Eye (tissue), 1 donor: ENCODE results near the gene NELFCD.
"Not testable (repeated sequence)": the region's sequence is repeated elsewhere in the genome, so short reads cannot be mapped to it uniquely, and the experiment has no call there.

Experiments used
- DNase-seq: peaks from one replicate; pipeline ENCODE4 v3.0.0-alpha.2; 2015

The NELFCD gene

DNA sequence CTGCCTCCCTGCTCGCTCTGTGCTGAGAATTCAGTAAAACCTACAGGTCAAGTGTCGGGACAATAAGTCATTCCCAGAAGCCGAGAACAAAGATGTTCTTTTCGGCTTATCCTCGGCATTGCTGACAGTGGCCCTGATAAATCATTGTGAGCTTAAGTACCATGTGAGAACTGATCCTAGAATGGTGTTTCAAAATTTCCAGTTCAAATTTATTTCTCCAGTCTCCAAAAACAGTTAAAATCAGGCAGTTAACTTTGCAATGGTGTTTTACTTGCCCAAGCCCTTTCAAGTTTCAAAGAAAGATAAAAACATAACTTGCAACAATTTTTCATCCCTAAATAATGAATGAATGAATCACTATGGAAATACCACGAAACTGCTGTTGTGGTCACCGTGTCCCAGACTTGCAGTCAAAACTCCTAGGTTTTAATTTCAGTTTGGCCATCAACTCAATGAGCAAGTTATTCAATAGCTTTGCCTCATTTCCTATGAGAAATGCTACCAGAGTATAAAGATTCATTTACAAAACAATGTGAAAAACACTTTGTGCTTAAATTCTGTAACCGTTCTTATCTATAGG is 46.8 kb downstream of the NELFCD start:
- DNase-seq, result no peak

DNA sequence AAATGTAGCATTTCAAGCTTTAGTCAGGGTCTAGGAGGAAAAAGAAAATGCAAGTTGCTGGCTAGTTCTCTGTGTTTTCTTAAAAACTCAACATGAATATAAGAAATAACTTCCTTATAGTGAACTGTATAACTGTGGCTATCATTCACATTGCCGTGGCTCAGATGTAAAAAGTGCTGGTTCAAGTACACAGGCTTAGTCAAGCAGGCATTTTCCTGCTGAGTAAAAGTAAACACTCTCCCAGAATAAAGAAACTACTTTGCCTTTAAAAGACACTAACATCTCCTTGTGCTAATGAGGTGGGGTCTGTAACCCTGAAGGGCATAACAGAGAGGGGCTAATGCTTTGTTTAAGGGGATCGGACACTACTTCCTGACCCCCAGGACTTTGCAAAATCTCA is 47.8 kb downstream of the NELFCD start:
- no peak for DNase-seq

GRCh38 chr20:59030911-59031563 is 50.0 kb downstream of the NELFCD start:
- DNase-seq, result no peak

DNA sequence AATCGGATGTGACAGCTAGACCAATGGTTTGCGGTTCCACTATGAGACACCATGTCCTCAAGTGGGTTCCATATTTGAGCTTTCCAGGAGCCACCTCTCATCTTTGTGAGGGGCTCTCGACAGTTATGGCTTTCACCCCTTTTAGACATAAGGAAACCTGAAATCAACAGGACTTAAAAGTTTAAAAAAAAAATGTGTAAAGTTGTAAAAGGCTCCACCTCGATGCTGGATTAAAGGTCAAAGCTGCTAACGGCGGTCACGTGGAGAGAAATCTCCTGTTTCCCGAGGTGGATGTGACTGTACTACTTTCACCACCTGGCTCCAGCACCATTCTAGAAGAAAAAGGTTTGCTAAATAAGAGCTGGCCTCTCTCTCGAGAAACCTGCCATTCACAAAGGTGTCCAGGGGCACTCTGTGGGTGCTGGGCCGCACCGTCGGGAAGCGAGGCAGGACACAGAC is 50.5 kb downstream of the NELFCD start:
- DNase-seq, result peak; percentile 28

GRCh38 chr20:59032023-59032712 is 51.1 kb downstream of the NELFCD start, which contains the start of gene ATP5F1E:
TSS of gene ATP5F1E (minus strand) at chr20:59032335. CDS start at chr20:59032251, 84 bp downstream.
- peak; percentile 98 for DNase-seq

DNA sequence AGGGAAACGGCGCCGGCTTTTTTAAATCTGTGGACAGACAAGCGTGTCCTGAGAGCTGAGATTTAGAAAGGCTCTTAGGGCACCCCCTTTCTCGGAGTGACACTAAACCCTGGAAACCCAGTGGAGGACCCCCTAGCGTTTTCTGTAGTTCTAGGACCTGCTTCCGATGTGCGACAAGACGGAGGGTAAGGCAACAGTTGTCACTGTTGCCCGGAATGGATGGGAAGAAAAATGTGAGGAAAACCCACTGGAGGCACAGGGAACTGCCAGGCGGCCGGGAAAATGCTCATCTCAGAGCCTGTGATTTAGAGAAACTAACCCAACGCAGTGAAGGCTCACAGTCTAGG is 51.6 kb downstream of the NELFCD start:
- DNase-seq, result no peak

- no peak for DNase-seq
These were observed 52.0 kb downstream of the NELFCD start for GRCh38 chr20:59033093-59033492.

GRCh38 chr20:59033616-59034165 is 52.6 kb downstream of the NELFCD start:
- DNase-seq, result no peak

GRCh38 chr20:59035381-59035780 is 54.3 kb downstream of the NELFCD start:
- no peak for DNase-seq

GRCh38 chr20:59037386-59037785 is 56.3 kb downstream of the NELFCD start:
- no peak for DNase-seq

- no peak for DNase-seq
These were observed 58.2 kb downstream of the NELFCD start for GRCh38 chr20:59039233-59039632.

- no peak for DNase-seq
These were observed 59.6 kb downstream of the NELFCD start for GRCh38 chr20:59040667-59041066.

GRCh38 chr20:59041487-59041886 is 60.4 kb downstream of the NELFCD start:
- not testable (repeated sequence) for DNase-seq

DNA sequence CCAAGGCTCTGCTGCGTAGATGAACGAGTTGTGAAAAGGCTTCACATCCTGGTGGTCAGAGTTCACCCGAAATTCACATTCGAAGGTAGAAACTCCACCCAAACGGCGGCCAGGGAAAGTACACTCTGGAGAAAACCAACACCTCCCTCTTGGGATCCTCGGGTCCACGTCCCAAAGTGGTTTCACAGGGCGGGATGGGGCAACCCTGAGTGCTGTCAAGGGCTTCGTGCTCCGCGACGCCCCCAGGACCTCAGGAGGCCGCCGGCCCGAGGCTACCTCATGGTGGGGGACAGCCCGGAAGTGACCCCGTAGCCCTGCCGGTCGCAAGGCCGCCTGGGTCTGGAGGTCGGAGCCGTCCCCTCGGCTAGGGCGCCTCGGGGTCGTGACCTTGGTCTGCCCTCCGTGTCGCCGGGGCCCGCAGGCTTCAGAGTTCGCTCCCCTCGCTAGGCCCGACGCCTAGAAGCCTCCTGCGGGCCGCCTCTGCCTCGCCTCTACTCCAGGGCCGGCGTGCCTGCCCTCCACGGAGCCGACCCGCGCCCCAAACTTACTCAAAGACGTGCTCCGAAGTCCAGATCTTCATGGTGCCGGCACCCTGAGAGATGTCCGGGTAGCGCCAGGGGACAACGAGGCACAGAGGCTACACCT is 61.2 kb downstream of the NELFCD start, which contains the start of gene PRELID3B:
TSS of gene PRELID3B (minus strand) at position 636 of the 645 bp plus-strand sequence. CDS start at position 580, 56 bp downstream.
- peak; percentile 33 for DNase-seq

DNA sequence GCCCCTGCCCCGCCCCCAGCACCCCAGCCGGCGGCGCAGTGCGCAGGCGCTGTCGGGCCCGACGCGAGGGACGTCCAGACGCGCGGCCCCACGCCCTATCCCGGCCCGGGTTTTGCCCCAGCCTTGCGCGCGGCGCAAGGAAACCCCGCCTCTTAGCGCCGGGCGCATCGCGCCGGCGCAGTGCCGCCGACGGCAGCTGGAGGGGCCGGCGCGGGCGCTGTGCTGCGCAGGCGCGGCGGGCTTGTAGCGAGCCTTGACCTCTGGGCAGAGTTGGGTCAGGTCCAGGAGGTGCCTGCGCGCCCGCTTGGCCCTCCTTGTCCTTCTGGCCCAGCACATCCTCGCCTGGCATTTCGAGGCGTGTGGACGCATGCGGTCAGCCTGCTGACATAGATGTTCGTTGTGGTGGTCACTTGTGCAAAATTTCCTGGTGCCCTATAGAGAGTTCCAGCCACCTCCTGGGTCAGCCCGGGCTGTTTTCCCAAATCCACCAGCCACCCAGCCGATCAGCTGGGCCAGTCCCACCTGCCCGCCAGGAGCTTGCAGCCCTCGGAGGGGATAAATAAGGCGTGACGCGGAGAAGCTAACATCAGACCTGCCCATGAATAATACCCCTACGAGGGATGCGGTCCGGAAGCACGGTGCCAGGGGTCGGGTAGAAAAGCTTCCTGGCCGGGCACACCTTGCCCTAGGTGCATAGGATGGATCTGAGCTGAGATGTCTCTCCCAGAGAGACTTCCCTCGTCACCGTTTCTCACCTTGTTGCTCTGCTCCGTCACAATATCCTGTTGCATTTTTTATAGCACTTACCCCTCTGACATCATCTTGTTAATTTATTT is 62.0 kb downstream of the NELFCD start:
- DNase-seq, result peak; percentile 96

- DNase-seq, result peak; percentile 37
These were observed 62.6 kb downstream of the NELFCD start for GRCh38 chr20:59043698-59044097.

GRCh38 chr20:59044295-59044694 is 63.2 kb downstream of the NELFCD start:
- no peak for DNase-seq
